Kidney tubule cell (primary cell): ENCODE results near the gene PTPRF.
A peak's percentile ranks its signal among the peaks of the same experiment; 100 is the strongest.
"Not testable (repeated sequence)": the region's sequence is repeated elsewhere in the genome, so short reads cannot be mapped to it uniquely, and the experiment has no call there.

Experiments
- DNase-seq: peaks from one replicate; pipeline ENCODE4 v3.0.0-alpha.2; 2018; ENCODE audit warnings: low spot score

The PTPRF gene

GRCh38 chr1:43530483-43531106 lies at the start of gene PTPRF:
TSS of gene PTPRF (plus strand) at chr1:43530883. CDS start at chr1:43545076, 14,193 bp downstream.
- DNase-seq, result peak; percentile 75

- no peak for DNase-seq
Observed at GRCh38 chr1:43481491-43481890, 49.2 kb upstream of the PTPRF start.

- DNase-seq, result no peak
Observed at GRCh38 chr1:43482215-43482614, 48.5 kb upstream of the PTPRF start.

- DNase-seq, result no peak
Observed at GRCh38 chr1:43484367-43484766, 46.3 kb upstream of the PTPRF start.

GRCh38 chr1:43488165-43488564 lies 42.5 kb upstream of the PTPRF start:
- DNase-seq, result no peak

- peak; percentile 67 for DNase-seq
Observed at GRCh38 chr1:43491061-43491460, 39.6 kb upstream of the PTPRF start.

GRCh38 chr1:43492826-43493225 lies 37.9 kb upstream of the PTPRF start:
- DNase-seq, result no peak

GRCh38 chr1:43493661-43494450 lies 36.8 kb upstream of the PTPRF start:
- DNase-seq, result no peak

GRCh38 chr1:43495204-43495603 lies 35.5 kb upstream of the PTPRF start:
- DNase-seq, result no peak

GRCh38 chr1:43499898-43500297 lies 30.8 kb upstream of the PTPRF start:
- no peak for DNase-seq

GRCh38 chr1:43501806-43502205 lies 28.9 kb upstream of the PTPRF start:
- DNase-seq, result not testable (repeated sequence)

- DNase-seq, result no peak
Observed at GRCh38 chr1:43503534-43503933, 27.1 kb upstream of the PTPRF start.

- DNase-seq, result no peak
Observed at GRCh38 chr1:43505077-43505780, 25.5 kb upstream of the PTPRF start.

GRCh38 chr1:43506233-43506632 lies 24.4 kb upstream of the PTPRF start:
- DNase-seq, result no peak

- DNase-seq, result no peak
Observed at GRCh38 chr1:43507296-43508295, 23.1 kb upstream of the PTPRF start.

GRCh38 chr1:43509007-43509739 lies 21.5 kb upstream of the PTPRF start:
- DNase-seq, result no peak

GRCh38 chr1:43509740-43510375 lies 20.8 kb upstream of the PTPRF start:
- no peak for DNase-seq

GRCh38 chr1:43510621-43511020 lies 20.1 kb upstream of the PTPRF start:
- no peak for DNase-seq

GRCh38 chr1:43511394-43511793 lies 19.3 kb upstream of the PTPRF start:
- no peak for DNase-seq

- no peak for DNase-seq
Observed at GRCh38 chr1:43512133-43512532, 18.6 kb upstream of the PTPRF start.

GRCh38 chr1:43512681-43513080 lies 18.0 kb upstream of the PTPRF start:
- no peak for DNase-seq
